T47D (cell line): Measurements from ENCODE around the gene CASZ1.
A peak's percentile ranks its signal among the peaks of the same experiment; 100 is the strongest.

Source experiments
- DNase-seq, 2 experiments: peaks; one replicate each; pipeline versions ENCODE4 v3.0.0 to v3.0.0-alpha.2; 2011 to 2012; ENCODE audit warnings: low read depth in 1 of 2, low spot score in 1 of 2
- JUND ChIP-seq: IDR thresholded peaks from 2 replicates; pipeline ENCODE4 v1.6.1; 2012; ENCODE audit warnings: low read depth
- in situ Hi-C: cut with HindIII; loops from 2 replicates; pipeline ENCODE4 v1.10.0; 2016; ENCODE audit warnings: low sequenced_read_pairs, low pct_unique_long_range_greater_than_20kb

CASZ1 gene

DNA sequence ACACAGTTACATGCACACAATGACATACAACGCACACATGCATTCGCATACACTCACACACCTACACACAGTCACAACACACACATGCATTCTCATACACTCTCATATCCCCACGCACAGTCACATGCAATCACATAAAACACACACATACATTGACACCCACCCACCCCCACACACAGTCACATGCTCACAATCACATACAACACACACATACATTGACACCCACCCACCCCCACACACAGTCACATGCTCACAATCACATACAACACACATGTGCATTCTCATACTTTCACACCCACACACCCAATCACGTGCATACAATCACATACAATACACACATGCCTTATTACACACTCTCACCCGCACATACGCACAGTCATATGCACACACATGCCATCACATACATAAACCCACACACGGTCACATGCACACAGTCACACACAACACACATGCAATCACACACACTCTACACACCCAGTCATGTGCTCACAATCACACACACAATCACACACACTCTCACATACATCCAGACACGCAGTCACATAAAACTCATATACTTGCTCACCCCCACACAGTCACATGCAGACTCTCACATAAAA lies 134.3 kb downstream of the CASZ1 start:
- DNase-seq, result no peak
- in situ Hi-C loops, result no loop called here
- TF ChIP-seq JUND, result no peak

GRCh38 chr1:10661453-10661852 lies 135.0 kb downstream of the CASZ1 start:
- TF ChIP-seq JUND, result no peak
- in situ Hi-C loops, result no loop called here
- no peak for DNase-seq

DNA sequence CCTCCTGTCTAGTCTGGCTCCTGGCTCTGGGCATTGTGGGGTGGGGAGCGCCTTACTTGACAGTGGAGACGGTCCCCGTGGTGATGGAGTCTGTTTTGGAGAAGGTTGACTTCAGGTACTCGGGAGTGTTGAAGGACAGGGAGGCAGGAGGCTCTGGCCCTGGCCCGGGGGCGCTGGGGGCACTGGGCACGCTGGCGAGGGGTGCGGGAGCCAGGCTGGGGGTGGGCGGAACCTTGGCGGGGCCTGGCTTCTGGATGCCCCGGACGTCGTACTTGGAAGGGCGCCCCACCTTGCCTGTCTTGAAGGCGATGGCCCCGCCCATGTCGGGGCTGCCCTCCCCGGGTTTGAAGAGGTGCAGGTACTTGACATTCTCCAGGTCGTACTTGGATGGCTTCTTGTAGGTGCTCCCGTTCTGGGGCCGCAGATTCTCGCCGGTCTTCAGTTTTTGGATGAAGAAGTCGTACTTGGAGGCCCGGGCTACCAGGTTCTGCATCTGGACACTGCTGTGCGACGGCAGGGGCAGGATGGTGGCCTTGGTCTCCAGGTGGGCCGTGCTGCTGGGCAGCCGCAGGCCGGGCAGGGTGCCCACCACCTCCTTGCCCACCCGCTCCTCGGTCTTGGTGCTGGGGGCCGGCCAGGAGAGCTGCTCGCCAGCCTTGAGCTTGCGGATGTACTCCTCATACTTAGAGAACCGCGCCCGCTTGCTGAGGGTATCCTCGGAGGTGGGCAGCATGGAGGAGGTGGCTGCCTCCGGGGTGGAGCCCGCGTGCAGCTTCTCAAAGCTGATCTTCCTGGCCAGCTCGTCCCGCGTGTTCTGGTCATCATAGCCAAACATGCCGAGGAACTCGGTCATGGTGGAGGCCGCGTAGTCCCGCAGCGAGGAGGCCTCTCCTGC lies 136.6 kb downstream of the CASZ1 start:
- TF ChIP-seq JUND, result no peak
- in situ Hi-C loops, result no loop called here
- DNase-seq, result no peak

- no peak for TF ChIP-seq JUND
These were observed 137.2 kb downstream of the CASZ1 start for GRCh38 chr1:10659218-10659617.

GRCh38 chr1:10658396-10659066 lies 137.9 kb downstream of the CASZ1 start:
- no peak for TF ChIP-seq JUND
- in situ Hi-C loops, result no loop called here
- no peak for DNase-seq

More at GRCh38 chr1:10659218-10659617, 137.2 kb downstream of the CASZ1 start:
- no peak for DNase-seq
- in situ Hi-C loops, result no loop called here

GRCh38 chr1:10657088-10657847 lies 139.2 kb downstream of the CASZ1 start:
- no peak for DNase-seq
- no peak for TF ChIP-seq JUND
- in situ Hi-C loops, result no loop called here

DNA sequence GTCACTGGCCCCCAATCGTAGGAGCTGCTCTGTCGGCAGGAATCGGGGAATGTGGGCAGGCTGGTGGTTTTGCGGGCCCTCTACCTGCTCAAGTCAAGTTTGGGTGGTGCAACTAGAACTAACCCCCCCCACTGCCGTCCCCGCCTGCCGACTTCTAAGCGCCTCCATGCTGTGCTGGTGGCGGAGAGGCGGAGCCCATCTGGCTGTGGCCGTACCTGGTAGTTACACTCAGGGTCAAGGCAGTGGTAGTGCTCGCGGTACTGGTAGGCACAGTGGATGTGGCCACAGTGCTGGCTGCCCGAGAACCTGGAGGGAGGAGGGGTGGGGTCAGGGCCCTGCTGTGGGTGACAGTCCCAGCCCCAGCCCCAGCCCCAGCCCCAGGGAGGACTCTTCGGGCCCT lies 140.0 kb downstream of the CASZ1 start:
- TF ChIP-seq JUND, result no peak
- in situ Hi-C loops, result no loop called here
- DNase-seq, result no peak

DNA sequence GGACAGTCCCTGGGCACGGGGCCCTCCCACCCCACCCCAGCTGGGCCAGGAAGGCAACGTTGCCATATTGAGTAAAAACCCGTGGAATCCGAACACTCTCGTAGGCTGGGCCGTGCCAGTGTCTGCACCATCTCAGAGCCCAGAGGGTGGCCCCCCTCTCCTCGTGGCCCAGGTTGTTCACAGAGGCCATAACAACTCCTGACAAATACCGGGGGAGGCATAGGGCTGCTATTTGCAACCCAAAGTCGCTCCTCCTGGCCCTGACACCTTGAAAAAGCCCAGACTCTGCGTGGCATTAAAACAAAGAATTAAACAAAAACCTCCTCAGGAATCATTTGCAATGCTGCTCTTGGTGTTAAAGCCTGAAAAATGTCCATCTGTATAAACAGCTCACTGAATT lies 141.4 kb downstream of the CASZ1 start:
- no peak for TF ChIP-seq JUND
- no peak for DNase-seq
- in situ Hi-C loops, result no loop called here

GRCh38 chr1:10653370-10654125 lies 142.9 kb downstream of the CASZ1 start:
- TF ChIP-seq JUND, result no peak
- in situ Hi-C loops, result no loop called here

DNA sequence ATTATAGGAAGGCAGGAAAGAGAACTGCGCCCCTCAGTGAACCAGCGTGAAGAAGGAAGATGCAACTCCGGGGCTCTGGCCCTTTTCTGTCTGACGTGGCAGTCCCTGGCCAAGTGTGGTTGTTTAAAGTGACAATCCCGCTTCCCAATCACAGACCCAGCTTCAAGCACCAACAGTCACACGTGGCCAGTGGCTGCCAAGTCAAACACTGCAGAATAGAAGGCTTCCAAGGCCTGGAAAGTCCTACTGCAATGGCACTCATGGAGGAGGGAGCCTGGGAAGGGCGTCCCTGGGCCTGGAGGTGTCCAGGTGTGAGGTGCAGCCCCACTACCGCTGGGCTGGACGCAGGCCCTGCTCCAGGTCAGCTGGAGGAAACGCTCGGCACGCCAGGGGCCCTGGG lies 143.8 kb downstream of the CASZ1 start:
- no peak for TF ChIP-seq JUND
- in situ Hi-C loops, result no loop called here
- no peak for DNase-seq

More at GRCh38 chr1:10653370-10654125, 142.9 kb downstream of the CASZ1 start:
- no peak for DNase-seq

DNA sequence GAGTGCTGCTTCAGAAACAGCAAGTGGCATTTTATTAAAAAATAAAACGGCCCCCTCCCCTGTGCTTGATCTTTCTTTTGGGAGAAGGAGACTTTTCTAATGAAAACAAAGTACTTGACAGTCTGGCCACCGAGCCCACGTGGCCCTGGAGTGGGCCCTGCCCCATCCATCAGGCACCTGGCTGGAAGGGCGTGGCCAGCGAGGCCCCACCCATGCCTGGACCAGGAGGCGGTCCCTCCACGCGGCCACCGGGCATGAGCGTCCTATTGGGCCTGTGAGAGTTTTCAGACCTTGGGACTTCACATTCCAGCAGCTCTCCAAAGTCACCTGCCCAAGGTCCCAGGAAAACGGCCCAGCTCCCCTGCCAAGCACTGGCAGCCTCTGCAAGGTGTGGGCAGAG lies 144.7 kb downstream of the CASZ1 start:
- DNase-seq, result peak in 1 of 2 experiments; percentile 69
- no peak for TF ChIP-seq JUND
- in situ Hi-C loops, result no loop called here

DNA sequence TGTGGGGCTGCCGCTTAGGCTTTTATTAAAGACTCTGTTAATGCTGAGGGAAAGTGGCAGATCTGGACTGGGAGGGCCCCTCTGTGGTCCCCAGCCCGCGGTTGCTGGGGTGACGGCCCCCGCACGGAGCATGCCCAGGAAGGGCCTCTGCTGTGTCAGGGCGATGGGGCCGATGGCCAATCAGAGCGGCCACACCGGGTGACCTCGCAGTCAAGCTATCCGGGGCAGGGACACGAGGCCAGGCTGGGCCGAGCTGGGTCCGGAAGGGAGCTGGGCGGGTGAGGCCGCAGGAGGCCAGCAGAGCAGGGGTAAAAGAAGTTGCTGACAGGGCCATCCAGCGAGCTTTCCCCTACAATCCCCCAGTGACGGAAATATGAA lies 145.1 kb downstream of the CASZ1 start:
- no peak for DNase-seq
- no peak for TF ChIP-seq JUND
- in situ Hi-C loops, result no loop called here
